Measurements from ENCODE around the gene NDUFB11.

DNA sequence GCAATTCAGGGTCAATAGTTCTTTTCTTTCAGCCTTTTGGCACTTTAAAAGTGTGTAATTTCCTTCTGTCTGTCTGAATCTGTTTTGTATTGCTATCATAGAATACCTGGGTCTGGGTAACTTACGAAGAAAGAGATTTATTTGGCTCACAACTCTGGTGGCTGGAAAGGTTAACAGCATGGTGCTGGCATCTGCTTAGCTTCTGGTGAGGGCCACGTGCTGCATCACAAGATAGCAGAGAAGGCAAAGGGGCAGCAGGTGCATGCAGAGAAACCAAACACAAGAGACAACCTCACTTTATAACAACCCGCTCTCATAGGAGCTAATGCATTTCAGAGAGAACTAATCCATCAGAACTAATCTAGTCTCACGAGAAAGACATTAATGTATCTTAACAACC is 47.5 kb downstream of the NDUFB11 start:
- TF ChIP-seq GATA2 (IDR thresholded peaks at IDR 0.05; ENCODE audit: low read depth, low read length): no peak
- TF ChIP-seq GATA3 (IDR thresholded peaks at IDR 0.05; ENCODE audit: low read depth, low read length): no peak
